Astrocyte (in vitro differentiated cells and primary cell): ENCODE results near the gene IGSF21. TPM values are rescaled to one million over a fixed set of nuclear protein-coding genes. Genes with fewer than 3 reads are reported as not detected.

Experiments used
- DNase-seq: peaks from one replicate; pipeline ENCODE4 v3.0.0-alpha.2; 2010; ENCODE audit warnings: low read depth
- FAIRE-seq: peaks from 2 replicates; lab custom pipeline; 2011; peaks lifted over from hg19 to GRCh38; lab: Jason Lieb, UNC
- H2AFZ ChIP-seq: 2 replicates; pipeline ENCODE4 v1.6.0; 2012; ENCODE audit warnings: low read depth, low read length, inconsistent platforms
- H3K27ac ChIP-seq: 2 replicates; pipeline ENCODE4 v1.5.1; 2011; ENCODE audit warnings: low read depth, low read length, inconsistent platforms
- H3K27me3 ChIP-seq: 2 replicates; pipeline ENCODE4 v1.6.0; 2011; ENCODE audit warnings: low read length, inconsistent platforms; ENCODE audit not compliant: insufficient read depth
- H3K36me3 ChIP-seq: 2 replicates; pipeline ENCODE4 v1.5.1; 2011; ENCODE audit warnings: low read length, inconsistent platforms; ENCODE audit not compliant: insufficient read depth
- H3K4me1 ChIP-seq: 2 replicates; pipeline ENCODE4 v1.5.1; 2011; ENCODE audit warnings: low read length, inconsistent platforms; ENCODE audit not compliant: insufficient read depth
- H3K4me2 ChIP-seq: 2 replicates; pipeline ENCODE4 v1.6.0; 2012; ENCODE audit warnings: low read length, inconsistent platforms
- H3K4me3 ChIP-seq: 2 replicates; pipeline ENCODE4 v1.5.1; 2011; ENCODE audit warnings: low read depth, mild to moderate bottlenecking, low read length, inconsistent platforms; ENCODE audit not compliant: insufficient read depth
- H3K79me2 ChIP-seq: 2 replicates; pipeline ENCODE4 v1.6.0; 2012; ENCODE audit warnings: mild to moderate bottlenecking, low read length, inconsistent platforms; ENCODE audit not compliant: insufficient read depth
- H3K9ac ChIP-seq: 2 replicates; pipeline ENCODE4 v1.6.0; 2012; ENCODE audit warnings: mild to moderate bottlenecking, low read length, inconsistent platforms
- H3K9me3 ChIP-seq: 2 replicates; pipeline ENCODE4 v1.5.1; 2012; ENCODE audit warnings: low read depth, mild to moderate bottlenecking, low read length, inconsistent platforms; ENCODE audit not compliant: insufficient read depth
- H4K20me1 ChIP-seq: 2 replicates; pipeline ENCODE4 v1.6.0; 2012; ENCODE audit warnings: low read length, inconsistent platforms; ENCODE audit not compliant: insufficient read depth
- H3K27ac Mint-ChIP-seq: one replicate; pipeline ENCODE4 v1.8.0; 2021; ENCODE audit warnings: mild to moderate bottlenecking, mixed read lengths; ENCODE audit not compliant: unreplicated experiment
- H3K27me3 Mint-ChIP-seq: one replicate; pipeline ENCODE4 v1.8.0; 2021; ENCODE audit warnings: low read depth, mixed read lengths; ENCODE audit not compliant: unreplicated experiment
- H3K36me3 Mint-ChIP-seq: one replicate; pipeline ENCODE4 v1.8.0; 2021; ENCODE audit warnings: low read depth, mixed read lengths; ENCODE audit not compliant: unreplicated experiment
- H3K4me1 Mint-ChIP-seq: one replicate; pipeline ENCODE4 v1.8.0; 2021; ENCODE audit warnings: low read depth, mixed read lengths; ENCODE audit not compliant: unreplicated experiment
- H3K4me3 Mint-ChIP-seq: one replicate; pipeline ENCODE4 v1.8.0; 2021; ENCODE audit warnings: mild to moderate bottlenecking, moderate library complexity, mixed read lengths; ENCODE audit not compliant: unreplicated experiment
- H3K9me3 Mint-ChIP-seq: one replicate; pipeline ENCODE4 v1.8.0; 2021; ENCODE audit warnings: mild to moderate bottlenecking, mixed read lengths; ENCODE audit not compliant: unreplicated experiment
- EZH2 ChIP-seq: IDR thresholded peaks from 2 replicates; pipeline ENCODE4 v1.6.1; 2012; ENCODE audit warnings: mild to moderate bottlenecking, low read length, inconsistent platforms; ENCODE audit not compliant: insufficient read depth
- total RNA-seq: library from RNA; stranded (reverse); gene quantifications from 2 replicates; pipeline ENCODE4 v1.2.1, GENCODE V29; 2021
- TF ChIP-seq, protein P1 (sequence below): IDR thresholded peaks from 2 replicates; pipeline ENCODE4 v1.5.1; 2011; ENCODE audit warnings: low read depth, mild to moderate bottlenecking, inconsistent platforms, low read length, moderate library complexity; ENCODE audit not compliant: insufficient read depth

IGSF21 gene
- total RNA-seq, 1 donor from 2014 or later = not detected

DNA sequence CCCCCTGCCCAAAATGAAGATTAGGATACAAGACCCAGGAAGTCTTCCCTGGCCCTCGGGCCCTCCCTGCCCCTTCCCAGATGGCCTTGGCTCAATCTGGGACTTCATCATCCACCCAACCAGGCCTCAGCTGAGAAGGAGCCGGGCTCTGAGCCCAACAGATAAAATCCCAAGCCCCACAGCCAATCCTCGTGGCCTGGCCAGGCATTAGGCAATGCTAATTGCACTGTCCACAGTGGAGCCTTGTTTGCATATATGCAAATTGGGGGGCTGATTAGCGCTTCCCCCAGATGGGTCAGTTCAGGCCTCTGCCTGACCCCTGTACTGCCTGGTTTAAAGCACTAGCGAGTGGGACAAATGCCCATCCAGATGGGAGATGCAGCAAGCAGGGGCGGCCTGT is 34.9 kb downstream of the IGSF21 start:
- H3K4me2 ChIP-seq = no peak overlapping the region
- H3K27ac ChIP-seq = no peak overlapping the region
- H3K9ac ChIP-seq = no peak overlapping the region
- no peaks in the 10 kb centered on the region for H3K36me3 ChIP-seq
- H3K36me3 Mint-ChIP-seq = no peaks in the 10 kb centered on the region
- H3K79me2 ChIP-seq = no peaks in the 10 kb centered on the region
- H3K4me1 ChIP-seq = no peaks in the 10 kb centered on the region
- H3K4me3 ChIP-seq = no peak overlapping the region
- no peak overlapping the region for H2AFZ ChIP-seq
- peaks cover 37% of the 10 kb centered on the region for H3K27me3 Mint-ChIP-seq
- FAIRE-seq (no peak), DNase-seq (no peak)
- no peak overlapping the region for H3K27ac Mint-ChIP-seq
- TF ChIP-seq EZH2 = no peak
- TF ChIP-seq, protein P1, sequence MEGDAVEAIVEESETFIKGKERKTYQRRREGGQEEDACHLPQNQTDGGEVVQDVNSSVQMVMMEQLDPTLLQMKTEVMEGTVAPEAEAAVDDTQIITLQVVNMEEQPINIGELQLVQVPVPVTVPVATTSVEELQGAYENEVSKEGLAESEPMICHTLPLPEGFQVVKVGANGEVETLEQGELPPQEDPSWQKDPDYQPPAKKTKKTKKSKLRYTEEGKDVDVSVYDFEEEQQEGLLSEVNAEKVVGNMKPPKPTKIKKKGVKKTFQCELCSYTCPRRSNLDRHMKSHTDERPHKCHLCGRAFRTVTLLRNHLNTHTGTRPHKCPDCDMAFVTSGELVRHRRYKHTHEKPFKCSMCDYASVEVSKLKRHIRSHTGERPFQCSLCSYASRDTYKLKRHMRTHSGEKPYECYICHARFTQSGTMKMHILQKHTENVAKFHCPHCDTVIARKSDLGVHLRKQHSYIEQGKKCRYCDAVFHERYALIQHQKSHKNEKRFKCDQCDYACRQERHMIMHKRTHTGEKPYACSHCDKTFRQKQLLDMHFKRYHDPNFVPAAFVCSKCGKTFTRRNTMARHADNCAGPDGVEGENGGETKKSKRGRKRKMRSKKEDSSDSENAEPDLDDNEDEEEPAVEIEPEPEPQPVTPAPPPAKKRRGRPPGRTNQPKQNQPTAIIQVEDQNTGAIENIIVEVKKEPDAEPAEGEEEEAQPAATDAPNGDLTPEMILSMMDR = no peak
- H3K27me3 ChIP-seq = peaks cover 3% of the 10 kb centered on the region
- no peaks in the 10 kb centered on the region for H4K20me1 ChIP-seq
- H3K4me3 Mint-ChIP-seq = no peak overlapping the region
- no peaks in the 10 kb centered on the region for H3K9me3 ChIP-seq
- no peaks in the 10 kb centered on the region for H3K9me3 Mint-ChIP-seq
- peaks cover 5% of the 10 kb centered on the region for H3K4me1 Mint-ChIP-seq

DNA sequence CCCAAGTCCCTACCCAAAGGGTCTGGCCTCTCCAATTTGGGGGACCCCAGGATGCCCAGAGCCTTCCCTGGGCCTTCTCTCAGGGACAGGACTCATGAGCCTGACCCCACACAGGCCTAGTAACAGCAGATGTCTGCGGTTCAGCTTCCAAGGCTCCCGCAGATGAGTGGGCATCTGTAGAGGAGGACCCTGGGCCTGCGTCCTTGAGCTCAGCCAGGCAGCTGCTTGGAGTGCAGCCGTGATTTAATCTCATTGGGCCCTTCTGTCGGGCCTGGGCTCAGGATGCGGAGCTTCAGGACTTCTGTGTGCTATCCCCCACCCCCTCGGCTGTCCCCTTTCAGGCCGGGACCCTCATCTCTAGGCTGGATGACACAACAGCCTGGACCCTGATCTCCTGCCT is 35.4 kb downstream of the IGSF21 start:
- Histone ChIP-seq H3K27ac (no peak overlapping the region), H3K27me3 (peaks cover 3% of the 10 kb centered on the region), H3K9me3 (no peaks in the 10 kb centered on the region), H4K20me1 (no peaks in the 10 kb centered on the region), H2AFZ (no peak overlapping the region), H3K4me1 (no peaks in the 10 kb centered on the region), H3K4me3 (no peak overlapping the region), H3K4me2 (no peak overlapping the region), H3K79me2 (no peaks in the 10 kb centered on the region), H3K9ac (no peak overlapping the region), H3K36me3 (no peaks in the 10 kb centered on the region)
- Mint-ChIP-seq H3K4me1 (peaks cover 5% of the 10 kb centered on the region), H3K9me3 (no peaks in the 10 kb centered on the region), H3K4me3 (no peak overlapping the region), H3K27ac (no peak overlapping the region), H3K27me3 (peaks cover 37% of the 10 kb centered on the region), H3K36me3 (no peaks in the 10 kb centered on the region)
- DNase-seq (no peak), FAIRE-seq (no peak)
- TF ChIP-seq, protein P1 = no peak
- no peak for TF ChIP-seq EZH2

DNA sequence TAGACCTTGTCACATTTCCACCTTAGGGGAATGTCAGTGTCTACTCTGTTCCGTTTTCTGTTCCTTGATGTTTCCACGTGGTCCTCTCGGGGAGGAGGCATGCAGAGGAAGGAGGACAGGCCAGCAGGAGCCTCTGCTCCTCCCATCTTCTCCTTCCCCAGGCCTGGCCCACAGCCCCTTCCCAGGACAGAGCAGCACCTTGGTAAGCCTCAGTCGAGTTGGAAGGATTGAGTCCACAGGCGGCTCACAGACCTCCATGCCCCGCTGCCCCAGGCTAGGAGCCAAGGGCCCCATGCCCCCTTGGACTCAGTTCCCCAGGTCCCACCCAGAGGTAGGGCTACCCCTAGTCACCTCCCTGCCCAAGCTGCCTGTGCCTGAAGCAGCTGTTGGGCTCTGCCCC is 36.5 kb downstream of the IGSF21 start:
- TF ChIP-seq, protein P1 = no peak
- no peak for TF ChIP-seq EZH2
- FAIRE-seq = no peak
- peaks cover 35% of the 10 kb centered on the region for H3K27me3 Mint-ChIP-seq

More for the DNA sequence above, 36.5 kb downstream of the IGSF21 start:
- Histone ChIP-seq H2AFZ (no peak overlapping the region), H3K27me3 (no peaks in the 10 kb centered on the region), H3K36me3 (no peaks in the 10 kb centered on the region), H3K9ac (no peak overlapping the region), H4K20me1 (no peaks in the 10 kb centered on the region), H3K4me3 (no peak overlapping the region), H3K4me2 (no peak overlapping the region), H3K4me1 (no peaks in the 10 kb centered on the region), H3K79me2 (no peaks in the 10 kb centered on the region), H3K9me3 (no peaks in the 10 kb centered on the region), H3K27ac (no peak overlapping the region)
- Mint-ChIP-seq H3K4me3 (no peak overlapping the region), H3K4me1 (peaks cover 5% of the 10 kb centered on the region), H3K27ac (no peak overlapping the region), H3K36me3 (no peaks in the 10 kb centered on the region), H3K9me3 (no peaks in the 10 kb centered on the region)
- DNase-seq = no peak
